Measurements from ENCODE around the gene ICAM5.

DNA sequence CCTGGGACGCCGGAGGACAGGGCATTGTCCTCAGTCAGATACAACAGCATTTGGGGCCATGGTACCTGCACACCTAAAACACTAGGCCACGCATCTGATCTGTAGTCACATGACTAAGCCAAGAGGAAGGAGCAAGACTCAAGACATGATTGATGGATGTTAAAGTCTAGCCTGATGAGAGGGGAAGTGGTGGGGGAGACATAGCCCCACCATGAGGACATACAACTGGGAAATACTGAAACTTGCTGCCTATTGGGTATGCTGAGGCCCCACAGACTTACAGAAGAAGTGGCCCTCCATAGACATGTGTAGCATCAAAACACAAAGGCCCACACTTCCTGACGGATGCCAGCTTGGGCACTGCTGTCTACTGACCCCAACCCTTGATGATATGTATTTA, 4.4 kb upstream of the ICAM5 start:
- no peak for TF ChIP-seq RAD21 (IDR thresholded peaks at IDR 0.05; ENCODE audit: low read depth)
- TF ChIP-seq TCF12 (IDR thresholded peaks at IDR 0.05; ENCODE audit: low read depth): no peak
- no peak for TF ChIP-seq YY1 (IDR thresholded peaks at IDR 0.05; ENCODE audit: low read depth)
- TF ChIP-seq, protein P1, sequence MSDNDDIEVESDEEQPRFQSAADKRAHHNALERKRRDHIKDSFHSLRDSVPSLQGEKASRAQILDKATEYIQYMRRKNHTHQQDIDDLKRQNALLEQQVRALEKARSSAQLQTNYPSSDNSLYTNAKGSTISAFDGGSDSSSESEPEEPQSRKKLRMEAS (IDR thresholded peaks at IDR 0.05): no peak
- no peak for TF ChIP-seq EP300 (IDR thresholded peaks at IDR 0.05; ENCODE audit: borderline replicate concordance)
- TF ChIP-seq, protein P2, sequence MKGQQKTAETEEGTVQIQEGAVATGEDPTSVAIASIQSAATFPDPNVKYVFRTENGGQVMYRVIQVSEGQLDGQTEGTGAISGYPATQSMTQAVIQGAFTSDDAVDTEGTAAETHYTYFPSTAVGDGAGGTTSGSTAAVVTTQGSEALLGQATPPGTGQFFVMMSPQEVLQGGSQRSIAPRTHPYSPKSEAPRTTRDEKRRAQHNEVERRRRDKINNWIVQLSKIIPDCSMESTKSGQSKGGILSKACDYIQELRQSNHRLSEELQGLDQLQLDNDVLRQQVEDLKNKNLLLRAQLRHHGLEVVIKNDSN (IDR thresholded peaks at IDR 0.05): no peak
- TF ChIP-seq FOXM1 (IDR thresholded peaks at IDR 0.05; ENCODE audit: borderline replicate concordance, low read depth): no peak
- TF ChIP-seq NFIC (IDR thresholded peaks at IDR 0.05): no peak
- TF ChIP-seq TEAD4 (IDR thresholded peaks at IDR 0.05): no peak
- no peak for TF ChIP-seq CEBPB (IDR thresholded peaks at IDR 0.05)
- TF ChIP-seq, protein P3, sequence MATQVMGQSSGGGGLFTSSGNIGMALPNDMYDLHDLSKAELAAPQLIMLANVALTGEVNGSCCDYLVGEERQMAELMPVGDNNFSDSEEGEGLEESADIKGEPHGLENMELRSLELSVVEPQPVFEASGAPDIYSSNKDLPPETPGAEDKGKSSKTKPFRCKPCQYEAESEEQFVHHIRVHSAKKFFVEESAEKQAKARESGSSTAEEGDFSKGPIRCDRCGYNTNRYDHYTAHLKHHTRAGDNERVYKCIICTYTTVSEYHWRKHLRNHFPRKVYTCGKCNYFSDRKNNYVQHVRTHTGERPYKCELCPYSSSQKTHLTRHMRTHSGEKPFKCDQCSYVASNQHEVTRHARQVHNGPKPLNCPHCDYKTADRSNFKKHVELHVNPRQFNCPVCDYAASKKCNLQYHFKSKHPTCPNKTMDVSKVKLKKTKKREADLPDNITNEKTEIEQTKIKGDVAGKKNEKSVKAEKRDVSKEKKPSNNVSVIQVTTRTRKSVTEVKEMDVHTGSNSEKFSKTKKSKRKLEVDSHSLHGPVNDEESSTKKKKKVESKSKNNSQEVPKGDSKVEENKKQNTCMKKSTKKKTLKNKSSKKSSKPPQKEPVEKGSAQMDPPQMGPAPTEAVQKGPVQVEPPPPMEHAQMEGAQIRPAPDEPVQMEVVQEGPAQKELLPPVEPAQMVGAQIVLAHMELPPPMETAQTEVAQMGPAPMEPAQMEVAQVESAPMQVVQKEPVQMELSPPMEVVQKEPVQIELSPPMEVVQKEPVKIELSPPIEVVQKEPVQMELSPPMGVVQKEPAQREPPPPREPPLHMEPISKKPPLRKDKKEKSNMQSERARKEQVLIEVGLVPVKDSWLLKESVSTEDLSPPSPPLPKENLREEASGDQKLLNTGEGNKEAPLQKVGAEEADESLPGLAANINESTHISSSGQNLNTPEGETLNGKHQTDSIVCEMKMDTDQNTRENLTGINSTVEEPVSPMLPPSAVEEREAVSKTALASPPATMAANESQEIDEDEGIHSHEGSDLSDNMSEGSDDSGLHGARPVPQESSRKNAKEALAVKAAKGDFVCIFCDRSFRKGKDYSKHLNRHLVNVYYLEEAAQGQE (IDR thresholded peaks at IDR 0.05; ENCODE audit: low read depth): no peak

Measured in Ishikawa (cell line).